ENCODE data around the gene PIK3IP1. TPM values are rescaled to one million over a fixed set of nuclear protein-coding genes. Genes with fewer than 3 reads are reported as not detected.

The PIK3IP1 gene
- total RNA-seq, 4 donors from 2014 or later = 39.8 to 88.4 (median 48.1) TPM

- Histone ChIP-seq H3K4me3 (replicated peaks in 1 of 3) (peak overlapping the region in 1 of 3 donors; percentile 52), H3K4me1 (peaks cover 51 to 56% of the 10 kb centered on the region in 2 donors), H3K36me3 (peaks cover 3 to 41% of the 10 kb centered on the region in 2 donors), H3K9me3 (no peaks in the 10 kb centered on the region), H3K27ac (peak overlapping the region; percentile 95 to 99 (median 97)), H3K27me3 (no peaks in the 10 kb centered on the region)
- TF ChIP-seq POLR2A (IDR thresholded peaks at IDR 0.05) (no peak), CTCF (IDR thresholded peaks at IDR 0.05) (no peak)
- 79 to 88% methylated on average over 8 to 13 of the region's 13 CpGs for WGBS, 2 donors
- intact Hi-C loops (cut with DNase I) = no loop called here
- no peak for DNase-seq
These were observed 2.9 kb downstream of the PIK3IP1 start for GRCh38 chr22:31289344-31289743.

GRCh38 chr22:31288496-31289240 lies 3.6 kb downstream of the PIK3IP1 start:
- DNase-seq = peak; percentile 72 to 78

GRCh38 chr22:31287818-31288495 lies 4.3 kb downstream of the PIK3IP1 start:
- peaks cover 10 to 49% of the 10 kb centered on the region in 2 donors for H3K36me3 ChIP-seq

More at GRCh38 chr22:31288496-31289240, 3.6 kb downstream of the PIK3IP1 start:
- no peaks in the 10 kb centered on the region for H3K27me3 ChIP-seq
- peaks cover 3 to 48% of the 10 kb centered on the region in 2 donors for H3K36me3 ChIP-seq
- TF ChIP-seq POLR2A (IDR thresholded peaks at IDR 0.05) (peak in 1 of 2 donors; percentile 58), CTCF (IDR thresholded peaks at IDR 0.05) (no peak)
- H3K4me3 ChIP-seq (replicated peaks in 1 of 3) = no peak overlapping the region
- peaks cover 54 to 55% of the 10 kb centered on the region in 2 donors for H3K4me1 ChIP-seq
- H3K9me3 ChIP-seq = no peaks in the 10 kb centered on the region
- peak overlapping the region; percentile 95 to 99 (median 97) for H3K27ac ChIP-seq
- intact Hi-C loops (cut with DNase I) = no loop called here
- 31 to 33% methylated on average over 5 of the region's 5 CpGs for WGBS, 2 donors

GRCh38 chr22:31286360-31287255 lies 5.7 kb downstream of the PIK3IP1 start:
- peaks cover 45 to 47% of the 10 kb centered on the region in 2 donors for H3K4me1 ChIP-seq
- intact Hi-C loops (cut with DNase I) = no loop called here
- WGBS, 2 donors = 81 to 85% methylated on average over 8 of the region's 8 CpGs
- no peak for DNase-seq
- no peaks in the 10 kb centered on the region for H3K9me3 ChIP-seq
- no peaks in the 10 kb centered on the region for H3K27me3 ChIP-seq
- peak overlapping the region; percentile 51 to 99 (median 97) for H3K27ac ChIP-seq
- no peak overlapping the region for H3K4me3 ChIP-seq (replicated peaks in 1 of 3)
- H3K36me3 ChIP-seq = peaks cover 21 to 59% of the 10 kb centered on the region in 2 donors
- TF ChIP-seq POLR2A (IDR thresholded peaks at IDR 0.05) (no peak), CTCF (IDR thresholded peaks at IDR 0.05) (no peak)

More at GRCh38 chr22:31287818-31288495, 4.3 kb downstream of the PIK3IP1 start:
- DNase-seq = peak; percentile 71 to 75
- WGBS, 2 donors = 51 to 61% methylated on average over 6 of the region's 6 CpGs
- no peaks in the 10 kb centered on the region for H3K27me3 ChIP-seq
- peaks cover 51 to 52% of the 10 kb centered on the region in 2 donors for H3K4me1 ChIP-seq
- intact Hi-C loops (cut with DNase I) = no loop called here
- H3K4me3 ChIP-seq (replicated peaks in 1 of 3) = no peak overlapping the region
- no peak for TF ChIP-seq CTCF (IDR thresholded peaks at IDR 0.05)
- no peak for TF ChIP-seq POLR2A (IDR thresholded peaks at IDR 0.05)
- H3K27ac ChIP-seq = peak overlapping the region; percentile 95 to 99 (median 97)
- H3K9me3 ChIP-seq = no peaks in the 10 kb centered on the region
